ENCODE data around the gene PHF1. TPM values are rescaled to one million over a fixed set of nuclear protein-coding genes. Genes with fewer than 3 reads are reported as not detected.

PHF1 gene
- total RNA-seq, 2 donors from 2014 or later, result 71.4 to 75.7 TPM

- Histone ChIP-seq H3K4me1 (ENCODE audit: control insufficient read depth, insufficient read depth, low read length) (peaks cover 4% of the 10 kb centered on the region), H3K9ac (ENCODE audit: extremely low read depth, low read length, poor library complexity, severe bottlenecking) (peak within 1 kb of the TSS; percentile 78), H3K9me3 (ENCODE audit: control insufficient read depth, low read length) (no peaks in the 10 kb centered on the region), H3K27ac (ENCODE audit: low read depth, low read length) (peak within 1 kb of the TSS; percentile 85), H3K36me3 (ENCODE audit: control insufficient read depth, insufficient read depth, low read length) (peaks cover 37% of the 10 kb centered on the region), H3K27me3 (ENCODE audit: control insufficient read depth, insufficient read depth, low read length, poor library complexity, severe bottlenecking) (no peaks in the 10 kb centered on the region), H3K4me3 (ENCODE audit: low read length) (peak within 1 kb of the TSS; percentile 97)
- peaks cover 35% of the 10 kb centered on the region for H3K36me3 Mint-ChIP-seq (ENCODE audit: low read depth)
- H3K27me3 Mint-ChIP-seq (ENCODE audit: insufficient read depth), result no peaks in the 10 kb centered on the region
- peak within 1 kb of the TSS; percentile 97 for H3K4me3 Mint-ChIP-seq
- peak within 1 kb of the TSS; percentile 98 for H3K27ac Mint-ChIP-seq
- no peaks in the 10 kb centered on the region for H3K9me3 Mint-ChIP-seq
- peak; percentile 99 for DNase-seq
- TF ChIP-seq, protein P1, sequence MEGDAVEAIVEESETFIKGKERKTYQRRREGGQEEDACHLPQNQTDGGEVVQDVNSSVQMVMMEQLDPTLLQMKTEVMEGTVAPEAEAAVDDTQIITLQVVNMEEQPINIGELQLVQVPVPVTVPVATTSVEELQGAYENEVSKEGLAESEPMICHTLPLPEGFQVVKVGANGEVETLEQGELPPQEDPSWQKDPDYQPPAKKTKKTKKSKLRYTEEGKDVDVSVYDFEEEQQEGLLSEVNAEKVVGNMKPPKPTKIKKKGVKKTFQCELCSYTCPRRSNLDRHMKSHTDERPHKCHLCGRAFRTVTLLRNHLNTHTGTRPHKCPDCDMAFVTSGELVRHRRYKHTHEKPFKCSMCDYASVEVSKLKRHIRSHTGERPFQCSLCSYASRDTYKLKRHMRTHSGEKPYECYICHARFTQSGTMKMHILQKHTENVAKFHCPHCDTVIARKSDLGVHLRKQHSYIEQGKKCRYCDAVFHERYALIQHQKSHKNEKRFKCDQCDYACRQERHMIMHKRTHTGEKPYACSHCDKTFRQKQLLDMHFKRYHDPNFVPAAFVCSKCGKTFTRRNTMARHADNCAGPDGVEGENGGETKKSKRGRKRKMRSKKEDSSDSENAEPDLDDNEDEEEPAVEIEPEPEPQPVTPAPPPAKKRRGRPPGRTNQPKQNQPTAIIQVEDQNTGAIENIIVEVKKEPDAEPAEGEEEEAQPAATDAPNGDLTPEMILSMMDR (conservative IDR thresholded peaks at IDR 0.05), result peak; percentile 78
- peaks cover 42% of the 10 kb centered on the region for H3K4me1 Mint-ChIP-seq
- 0 to 1% methylated on average over 23 to 51 of the region's 51 CpGs for WGBS, 2 experiments (ENCODE audit: insufficient coverage in 1 of 2, insufficient read length in 1 of 2)
Observed at GRCh38 chr6:33417903-33418689, 7.3 kb downstream of the PHF1 start, which contains the start of gene CUTA. CUTA (minus strand) TSS chr6:33418107; CDS start chr6:33418000, 107 bp downstream.

- TF ChIP-seq, protein P1 (conservative IDR thresholded peaks at IDR 0.05), result no peak
- Histone ChIP-seq H3K36me3 (ENCODE audit: control insufficient read depth, insufficient read depth, low read length) (peaks cover 30% of the 10 kb centered on the region), H3K4me1 (ENCODE audit: control insufficient read depth, insufficient read depth, low read length) (peaks cover 4% of the 10 kb centered on the region), H3K9ac (ENCODE audit: extremely low read depth, low read length, poor library complexity, severe bottlenecking) (peak overlapping the region; percentile 9), H3K9me3 (ENCODE audit: control insufficient read depth, low read length) (no peaks in the 10 kb centered on the region), H3K27ac (ENCODE audit: low read depth, low read length) (peak overlapping the region; percentile 85), H3K4me3 (ENCODE audit: low read length) (peak overlapping the region; percentile 97), H3K27me3 (ENCODE audit: control insufficient read depth, insufficient read depth, low read length, poor library complexity, severe bottlenecking) (no peaks in the 10 kb centered on the region)
- peak overlapping the region; percentile 98 for H3K27ac Mint-ChIP-seq
- H3K27me3 Mint-ChIP-seq (ENCODE audit: insufficient read depth), result no peaks in the 10 kb centered on the region
- 33% methylated on average over 6 to 8 of the region's 8 CpGs for WGBS, 2 experiments (ENCODE audit: insufficient coverage in 1 of 2, insufficient read length in 1 of 2)
- peak overlapping the region; percentile 97 for H3K4me3 Mint-ChIP-seq
- no peaks in the 10 kb centered on the region for H3K9me3 Mint-ChIP-seq
- H3K4me1 Mint-ChIP-seq, result peaks cover 42% of the 10 kb centered on the region
- H3K36me3 Mint-ChIP-seq (ENCODE audit: low read depth), result peaks cover 34% of the 10 kb centered on the region
- DNase-seq, result no peak
Observed at GRCh38 chr6:33418690-33419291, 8.0 kb downstream of the PHF1 start.

- peak; percentile 84 for DNase-seq
- TF ChIP-seq, protein P1 (conservative IDR thresholded peaks at IDR 0.05), result no peak
- Mint-ChIP-seq H3K27ac (peak within 1 kb of the TSS; percentile 98), H3K4me1 (peaks cover 50% of the 10 kb centered on the region), H3K4me3 (peak within 1 kb of the TSS; percentile 97), H3K9me3 (no peaks in the 10 kb centered on the region), H3K27me3 (ENCODE audit: insufficient read depth) (no peaks in the 10 kb centered on the region), H3K36me3 (ENCODE audit: low read depth) (peaks cover 32% of the 10 kb centered on the region)
- H3K27me3 ChIP-seq (ENCODE audit: control insufficient read depth, insufficient read depth, low read length, poor library complexity, severe bottlenecking), result no peaks in the 10 kb centered on the region
- WGBS, 2 experiments (ENCODE audit: insufficient coverage in 1 of 2, insufficient read length in 1 of 2), result 0 to 2% methylated on average over 6 to 15 of the region's 22 CpGs
- H3K36me3 ChIP-seq (ENCODE audit: control insufficient read depth, insufficient read depth, low read length), result peaks cover 20% of the 10 kb centered on the region
- peak within 1 kb of the TSS; percentile 85 for H3K27ac ChIP-seq (ENCODE audit: low read depth, low read length)
- H3K4me1 ChIP-seq (ENCODE audit: control insufficient read depth, insufficient read depth, low read length), result peaks cover 4% of the 10 kb centered on the region
- peak within 1 kb of the TSS; percentile 97 for H3K4me3 ChIP-seq (ENCODE audit: low read length)
- no peak within 1 kb of the TSS for H3K9ac ChIP-seq (ENCODE audit: extremely low read depth, low read length, poor library complexity, severe bottlenecking)
- no peaks in the 10 kb centered on the region for H3K9me3 ChIP-seq (ENCODE audit: control insufficient read depth, low read length)
Observed at GRCh38 chr6:33419580-33420490, 9.0 kb downstream of the PHF1 start, which contains the start of gene SYNGAP1. SYNGAP1 (plus strand) TSS chr6:33420065; CDS start chr6:33420265, 200 bp downstream.
